GM21529 (cell line): ENCODE results near the gene KLC1.
"Not testable (repeated sequence)": the region's sequence is repeated elsewhere in the genome, so short reads cannot be mapped to it uniquely, and the experiment has no call there.

Source experiments
- ATAC-seq: cut with Tn5 transposase; IDR thresholded peaks from one replicate; pipeline ENCODE4 v1.9.1; 2021; ENCODE audit not compliant: unreplicated experiment

KLC1 gene

GRCh38 chr14:103625356-103626095 lies 3.5 kb upstream of the KLC1 start:
- no peak for ATAC-seq

- no peak for ATAC-seq
Measured at GRCh38 chr14:103626146-103626850, 2.7 kb upstream of the KLC1 start.

DNA sequence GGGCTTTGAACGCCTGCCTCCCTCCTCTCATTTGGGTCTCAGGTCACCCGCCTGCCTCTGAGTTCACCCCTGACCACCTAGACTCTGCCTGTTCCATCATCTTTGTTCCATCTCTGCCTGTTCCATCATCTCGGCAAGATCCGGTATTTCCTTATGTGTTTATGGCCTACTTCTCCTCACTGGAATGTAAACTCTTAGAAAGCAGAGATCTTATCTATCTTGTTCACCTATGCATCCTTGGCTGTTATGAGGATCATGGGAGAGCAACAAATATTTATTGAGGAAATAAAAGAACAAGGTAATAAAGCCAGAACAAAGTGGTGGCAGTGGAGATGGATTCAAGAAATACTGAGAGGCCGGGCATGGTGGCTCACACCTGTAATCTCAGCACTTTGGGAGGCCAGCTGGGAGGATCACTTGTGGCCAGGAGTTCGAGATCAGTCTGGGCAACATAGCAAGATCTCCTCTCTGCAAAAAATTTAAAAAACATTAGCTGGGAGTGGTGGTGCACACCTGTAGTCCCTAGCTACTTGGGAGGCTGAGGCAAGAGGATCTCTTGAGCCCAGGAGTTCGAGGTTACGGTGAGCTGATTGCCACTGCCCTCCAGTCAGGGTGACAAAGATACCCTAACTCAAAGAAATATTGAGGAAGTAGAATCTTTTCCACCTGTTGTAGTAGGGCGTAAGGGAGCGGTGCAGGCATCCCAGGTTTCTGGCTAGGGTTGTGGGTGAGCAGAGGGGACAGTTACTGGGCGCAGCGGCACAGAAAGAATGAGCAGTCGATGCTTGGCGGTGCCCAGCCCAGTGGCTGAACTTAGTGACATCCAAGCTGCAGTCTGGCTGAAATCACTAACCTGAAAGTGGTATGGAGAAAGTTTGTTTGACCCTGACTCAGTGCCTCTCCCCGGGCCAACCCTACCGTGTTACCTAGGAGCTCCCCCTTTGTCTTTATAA lies 1.7 kb upstream of the KLC1 start:
- no peak for ATAC-seq

GRCh38 chr14:103628221-103628683 lies 759 bp upstream of the KLC1 start:
- ATAC-seq = no peak

DNA sequence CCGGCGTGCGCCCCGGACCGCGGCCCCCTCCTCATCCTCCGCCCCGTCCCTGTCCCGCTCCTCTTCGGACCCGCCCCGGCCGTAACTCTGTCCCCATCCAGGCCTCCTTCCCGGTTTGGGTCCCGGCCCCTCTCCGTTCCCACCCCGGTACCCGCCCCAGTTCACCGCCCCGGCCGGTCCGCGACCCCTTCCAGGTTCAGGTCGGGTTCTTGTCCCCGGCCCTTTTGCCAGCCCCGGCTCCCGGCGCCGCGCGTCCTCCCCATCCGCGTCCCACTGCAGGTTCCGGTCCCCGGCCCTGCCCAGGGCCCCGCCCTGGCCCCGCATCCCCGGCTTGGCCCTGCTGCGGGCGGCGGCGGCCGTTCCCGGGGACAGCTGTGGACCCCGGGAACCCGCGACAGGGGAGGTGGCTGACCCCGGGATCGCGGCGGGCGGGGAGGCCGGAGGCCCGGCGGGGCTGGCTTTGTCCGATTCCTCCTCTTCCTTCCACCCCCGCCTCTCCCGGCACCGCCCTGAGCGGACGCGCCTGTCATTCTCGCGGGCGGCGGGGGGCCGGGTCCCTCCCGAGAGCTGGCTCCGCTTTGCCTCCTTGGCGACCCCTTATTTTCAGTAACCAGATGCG lies 601 bp downstream of the KLC1 start:
- ATAC-seq = peak; percentile 34

- no peak for ATAC-seq
Measured at GRCh38 chr14:103630364-103631108, 1.5 kb downstream of the KLC1 start.

GRCh38 chr14:103633391-103633790 lies 4.4 kb downstream of the KLC1 start:
- no peak for ATAC-seq

DNA sequence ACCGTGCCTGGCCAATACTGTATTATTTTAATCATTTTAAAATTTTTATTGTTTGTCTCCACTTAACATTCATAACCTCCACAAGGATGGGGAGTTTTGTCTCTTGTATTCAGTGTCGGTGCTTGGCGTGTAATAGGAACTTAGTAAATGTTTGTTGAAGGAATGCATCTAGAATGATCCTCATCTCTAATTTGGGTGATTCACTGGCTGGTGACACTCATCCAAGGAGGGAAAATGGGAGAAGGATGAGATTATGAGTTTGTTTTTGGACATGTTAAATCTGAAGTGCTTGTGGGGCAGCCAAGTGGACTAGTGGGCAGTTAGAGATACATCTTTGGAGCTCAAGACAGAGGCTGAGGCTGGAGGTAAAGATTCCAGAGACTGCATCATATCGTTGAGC lies 5.1 kb downstream of the KLC1 start:
- no peak for ATAC-seq

- no peak for ATAC-seq
Measured at GRCh38 chr14:103638594-103638993, 9.6 kb downstream of the KLC1 start.

GRCh38 chr14:103641161-103641560 lies 12.2 kb downstream of the KLC1 start:
- no peak for ATAC-seq

DNA sequence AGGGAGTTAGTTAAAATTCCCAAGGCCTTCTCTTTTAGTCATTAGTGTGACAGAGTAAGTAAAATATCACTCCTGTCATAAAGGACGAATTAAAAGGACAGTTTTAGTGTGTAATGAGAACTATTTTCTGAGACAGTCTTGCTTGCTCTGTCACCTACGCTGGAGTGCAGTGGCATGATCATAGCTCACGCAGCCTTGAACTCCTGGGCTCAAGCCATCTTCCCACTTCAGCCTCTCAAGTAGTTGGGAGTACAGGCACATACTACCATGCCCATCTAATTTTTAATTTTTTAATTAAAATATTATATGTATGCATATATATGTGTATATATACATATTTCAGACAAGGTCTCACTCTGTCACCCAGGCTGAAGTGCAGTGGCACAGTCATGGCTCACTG lies 17.2 kb downstream of the KLC1 start:
- no peak for ATAC-seq

DNA sequence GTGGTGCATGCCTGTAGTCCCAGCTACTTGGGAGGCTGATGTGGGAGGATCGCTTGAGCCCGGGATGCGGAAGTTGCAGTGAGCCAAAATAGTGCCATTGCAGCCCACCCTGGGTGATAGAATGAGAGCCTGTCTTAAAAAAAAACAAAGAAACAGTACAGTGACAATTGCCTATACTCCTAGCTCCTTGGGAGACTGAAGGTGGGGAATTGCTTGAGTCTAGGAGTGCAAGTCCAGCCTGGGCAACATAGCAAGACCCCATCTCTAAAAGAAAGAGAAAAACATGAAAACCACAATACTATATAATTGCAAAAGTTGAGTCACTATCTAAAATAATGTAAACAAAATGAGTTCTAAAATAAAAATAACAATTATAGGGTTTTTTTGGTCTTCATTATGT lies 20.0 kb downstream of the KLC1 start:
- ATAC-seq = no peak

- ATAC-seq = no peak
Measured at GRCh38 chr14:103650213-103650612, 21.2 kb downstream of the KLC1 start.

GRCh38 chr14:103651585-103651984 lies 22.6 kb downstream of the KLC1 start:
- ATAC-seq = no peak

- ATAC-seq = no peak
Measured at GRCh38 chr14:103652806-103653205, 23.8 kb downstream of the KLC1 start.

GRCh38 chr14:103653336-103653735 lies 24.3 kb downstream of the KLC1 start:
- ATAC-seq = not testable (repeated sequence)

DNA sequence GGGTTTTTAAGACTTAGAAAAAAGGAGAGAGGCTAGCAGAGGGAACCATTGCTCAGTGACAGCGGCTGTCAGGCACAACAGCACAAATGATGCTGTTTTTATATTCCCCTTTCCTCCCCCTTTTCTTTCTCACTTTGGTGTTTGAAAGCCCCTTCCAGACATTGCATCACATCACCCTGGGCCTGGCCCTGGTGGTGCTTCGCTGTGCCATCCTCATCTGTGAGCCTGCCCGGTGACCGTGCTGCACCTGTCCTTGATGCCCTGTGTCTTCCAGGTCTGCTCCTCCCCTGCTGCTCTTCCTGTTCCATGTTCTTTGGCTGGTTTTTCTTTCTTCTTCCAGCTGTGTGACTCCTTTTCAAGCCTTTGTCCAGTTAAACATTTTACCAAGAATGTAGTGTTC lies 24.8 kb downstream of the KLC1 start:
- no peak for ATAC-seq

- no peak for ATAC-seq
Measured at GRCh38 chr14:103654619-103655018, 25.6 kb downstream of the KLC1 start.

- no peak for ATAC-seq
Measured at GRCh38 chr14:103656031-103656755, 27.2 kb downstream of the KLC1 start.

DNA sequence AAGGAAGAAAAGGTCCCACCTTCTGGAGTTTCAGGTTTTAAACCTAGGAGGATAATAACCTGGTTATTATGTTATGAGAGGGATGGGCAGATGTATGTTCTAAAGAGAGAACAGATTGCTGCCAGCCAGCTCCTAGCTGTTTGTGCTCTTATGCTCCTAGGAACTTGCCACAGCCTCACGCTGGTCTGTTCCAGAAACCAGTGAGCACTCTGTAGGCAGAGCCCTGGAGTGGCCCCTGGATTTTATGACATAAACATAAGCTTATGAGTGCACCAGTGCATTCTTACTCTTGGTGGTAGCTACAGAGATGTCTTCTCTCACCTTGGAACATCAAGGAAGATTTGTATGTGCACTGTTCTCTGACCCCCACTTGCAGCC lies 27.7 kb downstream of the KLC1 start:
- no peak for ATAC-seq
